GM10248 (cell line): Measurements from ENCODE around the gene CHST10.

Source experiments
- CTCF ChIA-PET: fragments of 300-600 bp; sonication (Branson Sonifier 250); formaldehyde crosslinking; extraction: SDS; loops from one replicate; lab custom pipeline; 2021; ENCODE audit warnings: antibody characterized with exemption; lab: Yijun Ruan, JAX
- POLR2A ChIA-PET: fragments of 350-650 bp; sonication (Branson Sonifier 250); formaldehyde crosslinking; extraction: SDS; loops from one replicate; lab custom pipeline; 2020; ENCODE audit warnings: antibody characterized with exemption; lab: Yijun Ruan, JAX
- DNase-seq: peaks from one replicate; pipeline ENCODE4 v3.0.0; 2012; ENCODE audit errors: extremely low spot score
- CTCF ChIP-seq: IDR thresholded peaks from 2 replicates; pipeline ENCODE4 v1.5.1; 2012; ENCODE audit warnings: mild to moderate bottlenecking, low read depth; ENCODE audit errors: extremely low read depth, missing control alignments, control extremely low read depth

Gene CHST10

GRCh38 chr2:100446696-100447095, 29.2 kb upstream of the CHST10 start:
- POLR2A ChIA-PET, result no interaction called here
- CTCF ChIA-PET, result no interaction called here
- DNase-seq, result no peak
- TF ChIP-seq CTCF, result no peak

GRCh38 chr2:100437751-100438150, 20.3 kb upstream of the CHST10 start:
- no peak for DNase-seq
- TF ChIP-seq CTCF, result no peak
- ChIA-PET POLR2A (no interaction called here), CTCF (no interaction called here)

- CTCF ChIA-PET, result no interaction called here
- no peak for DNase-seq
- TF ChIP-seq CTCF, result no peak
These were observed 12.3 kb upstream of the CHST10 start for GRCh38 chr2:100429726-100430125.

GRCh38 chr2:100427627-100428258, 10.3 kb upstream of the CHST10 start:
- CTCF ChIA-PET, result interaction anchor here (0.7 to 1.6 kb wide), 3 partner anchors 14 to 90 kb away, joined by 3 read pairs; no protein-coding TSS in a partner anchor
- DNase-seq, result peak; percentile 46
- POLR2A ChIA-PET, result no interaction called here
- peak; percentile 39 for TF ChIP-seq CTCF

More at GRCh38 chr2:100429726-100430125, 12.3 kb upstream of the CHST10 start:
- POLR2A ChIA-PET, result no interaction called here

- POLR2A ChIA-PET, result no interaction called here
- DNase-seq, result no peak
- no peak for TF ChIP-seq CTCF
- CTCF ChIA-PET, result interaction anchor here (1.6 kb wide), 1 partner anchor 17 kb away, joined by 3 read pairs; no protein-coding TSS in a partner anchor
These were observed 9.6 kb upstream of the CHST10 start for GRCh38 chr2:100427111-100427510.

GRCh38 chr2:100426384-100426720, 8.9 kb upstream of the CHST10 start:
- TF ChIP-seq CTCF, result no peak
- ChIA-PET CTCF (no interaction called here), POLR2A (no interaction called here)
- DNase-seq, result no peak
